ENCODE results near the gene RALGPS2. TPM values are rescaled to one million over a fixed set of nuclear protein-coding genes. Genes with fewer than 3 reads are reported as not detected.

The RALGPS2 gene
- total RNA-seq, 1 experiment from 2014 or later: 38.0 TPM

- peaks cover 24% of the 10 kb centered on the region for H3K9me3 Mint-ChIP-seq
- no peak overlapping the region for H3K27ac Mint-ChIP-seq
- 0 out of 2 replicates have a peak, but pooled peaks cover 3% of the 10 kb centered on the region for H3K27me3 Mint-ChIP-seq (ENCODE audit: low read depth)
- no peak for TF ChIP-seq ATF1 (CRISPR knock-in tag; IDR thresholded peaks at IDR 0.05)
- no peak for TF ChIP-seq IRF2 (CRISPR knock-in tag; IDR thresholded peaks at IDR 0.05; ENCODE audit: borderline replicate concordance, low read depth)
- TF ChIP-seq TP53 (CRISPR knock-in tag; IDR thresholded peaks at IDR 0.05): no peak
- TF ChIP-seq ZBTB43 (CRISPR knock-in tag; IDR thresholded peaks at IDR 0.05): no peak
- no peak for TF ChIP-seq CDX4 (CRISPR knock-in tag; IDR thresholded peaks at IDR 0.05; ENCODE audit: borderline replicate concordance)
- no peak for TF ChIP-seq TEAD1 (CRISPR knock-in tag; IDR thresholded peaks at IDR 0.05)
- TF ChIP-seq CREB1 (CRISPR knock-in tag; IDR thresholded peaks at IDR 0.05): no peak
- TF ChIP-seq FOXP4 (CRISPR knock-in tag; IDR thresholded peaks at IDR 0.05): no peak
- no peak for TF ChIP-seq AFF4 (CRISPR knock-in tag; IDR thresholded peaks at IDR 0.05; ENCODE audit: borderline replicate concordance)
- no peak for TF ChIP-seq MAX (CRISPR knock-in tag; IDR thresholded peaks at IDR 0.05)
- TF ChIP-seq ZNF396 (CRISPR knock-in tag; IDR thresholded peaks at IDR 0.05; ENCODE audit: borderline replicate concordance): no peak
- TF ChIP-seq HMGXB4 (CRISPR knock-in tag; IDR thresholded peaks at IDR 0.05): no peak
- TF ChIP-seq ZNF232 (CRISPR knock-in tag; IDR thresholded peaks at IDR 0.05): no peak
- no peak for TF ChIP-seq ZNF219 (CRISPR knock-in tag; IDR thresholded peaks at IDR 0.05; ENCODE audit: borderline replicate concordance)
- TF ChIP-seq NFE2L1 (CRISPR knock-in tag; IDR thresholded peaks at IDR 0.05): no peak
- TF ChIP-seq PREB (CRISPR knock-in tag; IDR thresholded peaks at IDR 0.05; ENCODE audit: borderline replicate concordance): no peak
- no peak for TF ChIP-seq KAT7 (CRISPR knock-in tag; IDR thresholded peaks at IDR 0.05; ENCODE audit: borderline replicate concordance)
- no peak overlapping the region for H3K4me3 Mint-ChIP-seq
- peaks cover 10% of the 10 kb centered on the region for H3K36me3 Mint-ChIP-seq
- ATAC-seq: no peak
- ChIA-PET CTCF (interaction anchor here (1.6 kb wide), 1 partner anchor 42 kb away, joined by 4 read pairs; no protein-coding TSS in a partner anchor), POLR2A (no interaction called here)
- H3K4me1 Mint-ChIP-seq: no peaks in the 10 kb centered on the region
- DNase-seq (ENCODE audit: low spot score): no peak
Observed at GRCh38 chr1:178960482-178961240, 235.6 kb downstream of the RALGPS2 start.

Measured in WTC11 (cell line).